Thyroid gland (tissue), 4 donors: Measurements from ENCODE around the gene CDC14A.

Source experiments
- POLR2A ChIP-seq, 2 donors: fragments of 450-650 bp; IDR thresholded peaks; one replicate each; pipeline ENCODE4 v1.6.1; 2017; ENCODE audit warnings: antibody characterized with exemption in 2 of 2, mild to moderate bottlenecking in 2 of 2, moderate library complexity in 1 of 2
- TF ChIP-seq, protein P1 (sequence below), 6 experiments: fragments of 200-600 bp in 3 of 6; fragments of 450-650 bp in 3 of 6; sonication (generic) in 3 of 6; IDR thresholded peaks; one replicate each; pipeline ENCODE4 v1.5.1; 2016 to 2019; ENCODE audit warnings: antibody characterized with exemption in 6 of 6, mild to moderate bottlenecking in 2 of 6, inconsistent platforms in 1 of 6, moderate library complexity in 1 of 6

DNA sequence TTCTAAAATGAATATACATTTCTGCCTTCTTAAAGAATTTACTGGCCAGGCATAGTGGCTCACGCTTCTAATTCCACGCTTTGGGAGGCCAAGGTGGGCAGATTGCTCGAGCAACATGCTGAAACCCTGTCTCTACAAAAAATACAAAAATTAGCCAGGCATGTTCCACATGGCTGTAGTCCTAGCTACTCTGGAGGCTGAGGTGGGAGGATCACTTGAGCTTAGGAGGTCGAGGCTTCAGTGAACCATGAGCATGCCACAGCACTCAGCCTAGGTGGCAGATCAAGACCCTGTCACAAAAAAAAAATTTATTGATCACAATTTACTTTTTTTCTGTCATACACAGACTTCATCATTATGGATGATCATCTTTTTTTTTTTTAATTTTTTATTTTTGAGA lies 11.5 kb downstream of the CDC14A start:
- TF ChIP-seq, protein P1, sequence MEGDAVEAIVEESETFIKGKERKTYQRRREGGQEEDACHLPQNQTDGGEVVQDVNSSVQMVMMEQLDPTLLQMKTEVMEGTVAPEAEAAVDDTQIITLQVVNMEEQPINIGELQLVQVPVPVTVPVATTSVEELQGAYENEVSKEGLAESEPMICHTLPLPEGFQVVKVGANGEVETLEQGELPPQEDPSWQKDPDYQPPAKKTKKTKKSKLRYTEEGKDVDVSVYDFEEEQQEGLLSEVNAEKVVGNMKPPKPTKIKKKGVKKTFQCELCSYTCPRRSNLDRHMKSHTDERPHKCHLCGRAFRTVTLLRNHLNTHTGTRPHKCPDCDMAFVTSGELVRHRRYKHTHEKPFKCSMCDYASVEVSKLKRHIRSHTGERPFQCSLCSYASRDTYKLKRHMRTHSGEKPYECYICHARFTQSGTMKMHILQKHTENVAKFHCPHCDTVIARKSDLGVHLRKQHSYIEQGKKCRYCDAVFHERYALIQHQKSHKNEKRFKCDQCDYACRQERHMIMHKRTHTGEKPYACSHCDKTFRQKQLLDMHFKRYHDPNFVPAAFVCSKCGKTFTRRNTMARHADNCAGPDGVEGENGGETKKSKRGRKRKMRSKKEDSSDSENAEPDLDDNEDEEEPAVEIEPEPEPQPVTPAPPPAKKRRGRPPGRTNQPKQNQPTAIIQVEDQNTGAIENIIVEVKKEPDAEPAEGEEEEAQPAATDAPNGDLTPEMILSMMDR (IDR thresholded peaks at IDR 0.05): no peak
- no peak for TF ChIP-seq POLR2A (IDR thresholded peaks at IDR 0.05)
